Panc1 (cell line): Measurements from ENCODE around the gene TMEM132C.

Experiments
- POLR2AphosphoS5 ChIP-seq: IDR thresholded peaks from 2 replicates; pipeline ENCODE4 v1.6.1; 2012; ENCODE audit warnings: mild to moderate bottlenecking, low read depth, low read length, moderate library complexity
- SIN3A ChIP-seq: IDR thresholded peaks from 2 replicates; pipeline ENCODE4 v1.6.1; 2012; ENCODE audit warnings: low read depth, mild to moderate bottlenecking, low read length, moderate library complexity, borderline replicate concordance; ENCODE audit not compliant: insufficient read depth
- TF ChIP-seq, protein P1 (sequence below): fragments of 450-650 bp; IDR thresholded peaks from 2 replicates; pipeline ENCODE4 v1.5.1; 2017; ENCODE audit warnings: mild to moderate bottlenecking
- TF ChIP-seq, protein P2 (sequence below), 2 experiments: IDR thresholded peaks; 2 replicates each; pipeline ENCODE4 v1.6.1; 2011 to 2012; ENCODE audit warnings: low read depth in 2 of 2, control low read depth in 1 of 2, low read length in 1 of 2, mild to moderate bottlenecking in 1 of 2, moderate library complexity in 1 of 2; ENCODE audit not compliant: insufficient read depth in 1 of 2

DNA sequence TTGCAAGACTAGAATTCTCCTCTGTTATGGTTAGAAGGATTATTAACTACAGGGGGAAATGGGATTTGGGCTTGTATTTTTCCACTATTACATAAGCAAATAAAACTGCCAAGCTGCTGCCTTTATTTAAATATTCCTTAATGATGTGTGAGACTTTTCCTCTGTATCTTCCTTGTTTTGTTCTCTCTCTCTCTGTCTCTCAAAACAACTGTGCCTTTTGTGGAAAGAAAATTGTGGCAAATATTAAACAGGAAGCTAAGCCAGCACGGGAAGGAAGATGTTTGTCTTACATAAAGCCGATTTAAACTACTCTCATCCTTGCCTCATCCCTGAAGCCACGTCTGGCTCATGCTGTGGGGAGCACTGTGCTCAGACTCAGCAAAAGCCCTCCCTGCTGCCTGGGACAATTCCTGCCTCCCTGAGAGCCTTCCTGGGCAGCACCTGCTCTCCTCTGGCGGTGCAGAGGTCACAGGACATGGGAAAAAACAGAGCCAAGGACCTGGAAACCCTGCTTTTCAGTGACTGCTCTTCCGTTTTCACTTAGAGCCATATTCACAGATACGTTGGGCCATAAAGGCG lies 319.6 kb downstream of the TMEM132C start:
- TF ChIP-seq, protein P1, sequence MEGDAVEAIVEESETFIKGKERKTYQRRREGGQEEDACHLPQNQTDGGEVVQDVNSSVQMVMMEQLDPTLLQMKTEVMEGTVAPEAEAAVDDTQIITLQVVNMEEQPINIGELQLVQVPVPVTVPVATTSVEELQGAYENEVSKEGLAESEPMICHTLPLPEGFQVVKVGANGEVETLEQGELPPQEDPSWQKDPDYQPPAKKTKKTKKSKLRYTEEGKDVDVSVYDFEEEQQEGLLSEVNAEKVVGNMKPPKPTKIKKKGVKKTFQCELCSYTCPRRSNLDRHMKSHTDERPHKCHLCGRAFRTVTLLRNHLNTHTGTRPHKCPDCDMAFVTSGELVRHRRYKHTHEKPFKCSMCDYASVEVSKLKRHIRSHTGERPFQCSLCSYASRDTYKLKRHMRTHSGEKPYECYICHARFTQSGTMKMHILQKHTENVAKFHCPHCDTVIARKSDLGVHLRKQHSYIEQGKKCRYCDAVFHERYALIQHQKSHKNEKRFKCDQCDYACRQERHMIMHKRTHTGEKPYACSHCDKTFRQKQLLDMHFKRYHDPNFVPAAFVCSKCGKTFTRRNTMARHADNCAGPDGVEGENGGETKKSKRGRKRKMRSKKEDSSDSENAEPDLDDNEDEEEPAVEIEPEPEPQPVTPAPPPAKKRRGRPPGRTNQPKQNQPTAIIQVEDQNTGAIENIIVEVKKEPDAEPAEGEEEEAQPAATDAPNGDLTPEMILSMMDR: no peak
- TF ChIP-seq POLR2AphosphoS5 (no peak), SIN3A (no peak)
- TF ChIP-seq, protein P2, sequence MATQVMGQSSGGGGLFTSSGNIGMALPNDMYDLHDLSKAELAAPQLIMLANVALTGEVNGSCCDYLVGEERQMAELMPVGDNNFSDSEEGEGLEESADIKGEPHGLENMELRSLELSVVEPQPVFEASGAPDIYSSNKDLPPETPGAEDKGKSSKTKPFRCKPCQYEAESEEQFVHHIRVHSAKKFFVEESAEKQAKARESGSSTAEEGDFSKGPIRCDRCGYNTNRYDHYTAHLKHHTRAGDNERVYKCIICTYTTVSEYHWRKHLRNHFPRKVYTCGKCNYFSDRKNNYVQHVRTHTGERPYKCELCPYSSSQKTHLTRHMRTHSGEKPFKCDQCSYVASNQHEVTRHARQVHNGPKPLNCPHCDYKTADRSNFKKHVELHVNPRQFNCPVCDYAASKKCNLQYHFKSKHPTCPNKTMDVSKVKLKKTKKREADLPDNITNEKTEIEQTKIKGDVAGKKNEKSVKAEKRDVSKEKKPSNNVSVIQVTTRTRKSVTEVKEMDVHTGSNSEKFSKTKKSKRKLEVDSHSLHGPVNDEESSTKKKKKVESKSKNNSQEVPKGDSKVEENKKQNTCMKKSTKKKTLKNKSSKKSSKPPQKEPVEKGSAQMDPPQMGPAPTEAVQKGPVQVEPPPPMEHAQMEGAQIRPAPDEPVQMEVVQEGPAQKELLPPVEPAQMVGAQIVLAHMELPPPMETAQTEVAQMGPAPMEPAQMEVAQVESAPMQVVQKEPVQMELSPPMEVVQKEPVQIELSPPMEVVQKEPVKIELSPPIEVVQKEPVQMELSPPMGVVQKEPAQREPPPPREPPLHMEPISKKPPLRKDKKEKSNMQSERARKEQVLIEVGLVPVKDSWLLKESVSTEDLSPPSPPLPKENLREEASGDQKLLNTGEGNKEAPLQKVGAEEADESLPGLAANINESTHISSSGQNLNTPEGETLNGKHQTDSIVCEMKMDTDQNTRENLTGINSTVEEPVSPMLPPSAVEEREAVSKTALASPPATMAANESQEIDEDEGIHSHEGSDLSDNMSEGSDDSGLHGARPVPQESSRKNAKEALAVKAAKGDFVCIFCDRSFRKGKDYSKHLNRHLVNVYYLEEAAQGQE (IDR thresholded peaks at IDR 0.05; ENCODE audit: insufficient read depth in 1 of 2, low read depth in 2 of 2, low read length in 1 of 2): no peak
